RPMI8226 (cell line): ENCODE measurements around the gene CHPF2.

Experiments
- DNase-seq: peaks from one replicate; pipeline ENCODE4 v3.0.0-alpha.2; 2015

The CHPF2 gene

DNA sequence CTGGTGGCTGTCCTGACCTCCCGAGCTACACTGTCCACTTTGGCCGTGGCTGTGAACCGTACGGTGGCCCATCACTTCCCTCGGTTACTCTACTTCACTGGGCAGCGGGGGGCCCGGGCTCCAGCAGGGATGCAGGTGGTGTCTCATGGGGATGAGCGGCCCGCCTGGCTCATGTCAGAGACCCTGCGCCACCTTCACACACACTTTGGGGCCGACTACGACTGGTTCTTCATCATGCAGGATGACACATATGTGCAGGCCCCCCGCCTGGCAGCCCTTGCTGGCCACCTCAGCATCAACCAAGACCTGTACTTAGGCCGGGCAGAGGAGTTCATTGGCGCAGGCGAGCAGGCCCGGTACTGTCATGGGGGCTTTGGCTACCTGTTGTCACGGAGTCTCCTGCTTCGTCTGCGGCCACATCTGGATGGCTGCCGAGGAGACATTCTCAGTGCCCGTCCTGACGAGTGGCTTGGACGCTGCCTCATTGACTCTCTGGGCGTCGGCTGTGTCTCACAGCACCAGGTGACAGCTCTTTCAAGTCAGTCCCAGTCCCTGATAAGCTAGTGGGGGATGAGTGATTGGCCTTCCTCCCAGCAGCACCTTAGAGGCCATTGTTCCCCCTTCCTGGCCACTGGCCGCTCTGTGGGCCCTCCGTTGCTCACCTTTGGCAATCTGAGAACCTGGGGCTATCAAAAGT lies 3.0 kb downstream of the CHPF2 start:
- no peak for DNase-seq

DNA sequence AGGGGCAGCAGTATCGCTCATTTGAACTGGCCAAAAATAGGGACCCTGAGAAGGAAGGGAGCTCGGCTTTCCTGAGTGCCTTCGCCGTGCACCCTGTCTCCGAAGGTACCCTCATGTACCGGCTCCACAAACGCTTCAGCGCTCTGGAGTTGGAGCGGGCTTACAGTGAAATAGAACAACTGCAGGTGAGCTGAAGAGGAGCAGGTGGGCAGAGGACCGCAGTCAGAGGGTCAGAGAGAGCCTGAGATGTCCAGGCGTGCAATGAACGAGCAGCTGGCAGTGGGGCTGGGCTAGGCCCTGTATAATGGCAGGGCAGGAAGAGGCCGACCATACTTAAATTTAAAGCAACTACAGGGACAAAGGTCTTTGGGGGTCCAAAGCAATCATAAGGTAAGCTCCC lies 4.1 kb downstream of the CHPF2 start:
- DNase-seq, result no peak

DNA sequence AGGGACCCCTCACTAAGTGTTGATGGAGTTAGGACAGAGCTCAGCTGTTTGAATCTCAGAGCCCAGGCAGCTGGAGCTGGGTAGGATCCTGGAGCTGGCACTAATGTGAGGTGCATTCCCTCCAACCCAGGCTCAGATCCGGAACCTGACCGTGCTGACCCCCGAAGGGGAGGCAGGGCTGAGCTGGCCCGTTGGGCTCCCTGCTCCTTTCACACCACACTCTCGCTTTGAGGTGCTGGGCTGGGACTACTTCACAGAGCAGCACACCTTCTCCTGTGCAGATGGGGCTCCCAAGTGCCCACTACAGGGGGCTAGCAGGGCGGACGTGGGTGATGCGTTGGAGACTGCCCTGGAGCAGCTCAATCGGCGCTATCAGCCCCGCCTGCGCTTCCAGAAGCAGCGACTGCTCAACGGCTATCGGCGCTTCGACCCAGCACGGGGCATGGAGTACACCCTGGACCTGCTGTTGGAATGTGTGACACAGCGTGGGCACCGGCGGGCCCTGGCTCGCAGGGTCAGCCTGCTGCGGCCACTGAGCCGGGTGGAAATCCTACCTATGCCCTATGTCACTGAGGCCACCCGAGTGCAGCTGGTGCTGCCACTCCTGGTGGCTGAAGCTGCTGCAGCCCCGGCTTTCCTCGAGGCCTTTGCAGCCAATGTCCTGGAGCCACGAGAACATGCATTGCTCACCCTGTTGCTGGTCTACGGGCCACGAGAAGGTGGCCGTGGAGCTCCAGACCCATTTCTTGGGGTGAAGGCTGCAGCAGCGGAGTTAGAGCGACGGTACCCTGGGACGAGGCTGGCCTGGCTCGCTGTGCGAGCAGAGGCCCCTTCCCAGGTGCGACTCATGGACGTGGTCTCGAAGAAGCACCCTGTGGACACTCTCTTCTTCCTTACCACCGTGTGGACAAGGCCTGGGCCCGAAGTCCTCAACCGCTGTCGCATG lies 5.2 kb downstream of the CHPF2 start:
- no peak for DNase-seq

DNA sequence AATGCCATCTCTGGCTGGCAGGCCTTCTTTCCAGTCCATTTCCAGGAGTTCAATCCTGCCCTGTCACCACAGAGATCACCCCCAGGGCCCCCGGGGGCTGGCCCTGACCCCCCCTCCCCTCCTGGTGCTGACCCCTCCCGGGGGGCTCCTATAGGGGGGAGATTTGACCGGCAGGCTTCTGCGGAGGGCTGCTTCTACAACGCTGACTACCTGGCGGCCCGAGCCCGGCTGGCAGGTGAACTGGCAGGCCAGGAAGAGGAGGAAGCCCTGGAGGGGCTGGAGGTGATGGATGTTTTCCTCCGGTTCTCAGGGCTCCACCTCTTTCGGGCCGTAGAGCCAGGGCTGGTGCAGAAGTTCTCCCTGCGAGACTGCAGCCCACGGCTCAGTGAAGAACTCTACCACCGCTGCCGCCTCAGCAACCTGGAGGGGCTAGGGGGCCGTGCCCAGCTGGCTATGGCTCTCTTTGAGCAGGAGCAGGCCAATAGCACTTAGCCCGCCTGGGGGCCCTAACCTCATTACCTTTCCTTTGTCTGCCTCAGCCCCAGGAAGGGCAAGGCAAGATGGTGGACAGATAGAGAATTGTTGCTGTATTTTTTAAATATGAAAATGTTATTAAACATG lies 6.0 kb downstream of the CHPF2 start:
- DNase-seq, result no peak

DNA sequence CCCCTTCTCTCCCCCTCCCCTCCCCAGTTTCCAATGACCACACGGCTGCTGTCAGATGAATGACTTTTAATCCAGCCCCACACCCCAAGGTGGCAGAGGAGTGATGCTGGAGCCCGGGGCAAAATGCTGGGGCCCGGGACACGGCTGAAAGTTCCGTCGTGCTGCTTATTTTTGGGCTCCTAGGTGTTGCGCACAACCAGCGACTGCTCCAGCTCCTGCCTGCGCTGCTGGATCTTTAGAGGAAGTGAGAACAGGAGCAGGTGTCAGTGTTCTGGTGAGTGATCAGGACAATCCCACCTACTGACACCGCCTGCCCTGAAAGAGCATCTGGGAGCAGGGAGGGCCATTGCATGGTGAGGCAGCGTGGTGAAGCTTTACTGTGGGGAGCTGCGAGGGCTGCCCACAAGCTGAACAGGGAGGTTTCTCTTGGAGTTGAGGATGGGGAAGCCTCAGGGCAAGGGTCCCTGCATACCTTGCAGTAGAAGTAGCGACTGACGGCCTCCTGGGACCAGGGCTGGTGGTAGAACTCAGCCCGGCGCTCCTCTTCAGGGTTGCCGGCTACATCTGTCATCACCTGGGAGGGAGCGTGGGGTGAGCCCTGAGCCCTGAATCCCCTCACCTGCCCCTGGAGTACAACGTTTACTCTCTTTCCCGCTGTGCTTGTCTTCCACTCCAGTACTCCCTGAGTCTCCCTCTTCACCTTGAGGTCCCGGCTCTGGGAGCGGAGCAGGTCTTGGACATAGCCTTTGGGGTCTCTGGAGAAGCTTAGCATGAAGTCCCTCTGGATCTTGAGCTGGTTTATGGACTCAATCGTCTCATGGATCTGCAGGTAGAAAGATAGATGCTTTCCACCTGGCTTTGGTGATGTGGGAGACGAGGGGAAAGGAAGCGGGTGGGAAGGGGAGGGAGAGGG lies 6.9 kb downstream of the CHPF2 start:
- no peak for DNase-seq

DNA sequence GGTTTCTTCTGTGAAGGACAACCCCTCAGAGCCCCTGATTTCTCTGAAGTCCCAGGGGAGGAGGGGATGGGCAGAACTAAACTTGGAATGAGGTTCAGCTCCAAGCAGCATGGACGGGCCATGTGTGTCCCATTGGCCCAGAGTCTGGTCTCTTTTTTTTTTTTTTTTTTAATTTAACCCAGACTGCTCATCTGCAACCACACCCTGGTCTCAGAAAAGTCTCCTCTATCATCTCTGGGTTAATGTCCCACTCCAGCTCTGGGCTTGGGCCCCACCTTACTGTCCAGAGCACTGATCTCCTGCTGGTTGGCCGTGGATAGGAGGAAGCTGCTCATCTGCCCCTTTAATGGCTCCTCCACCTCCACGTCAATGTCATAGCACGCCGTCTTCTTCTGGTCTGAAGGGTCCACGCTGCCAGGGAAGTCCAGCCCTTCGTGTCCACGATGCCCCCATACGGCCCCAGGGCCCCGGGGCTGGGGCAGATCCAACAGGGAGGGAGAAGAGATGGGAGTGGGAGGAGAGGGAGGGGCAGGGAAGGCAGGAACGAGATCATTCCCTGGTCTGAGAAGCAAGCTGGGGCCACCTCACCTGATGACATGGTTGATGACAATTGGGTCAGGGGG lies 7.7 kb downstream of the CHPF2 start:
- no peak for DNase-seq

DNA sequence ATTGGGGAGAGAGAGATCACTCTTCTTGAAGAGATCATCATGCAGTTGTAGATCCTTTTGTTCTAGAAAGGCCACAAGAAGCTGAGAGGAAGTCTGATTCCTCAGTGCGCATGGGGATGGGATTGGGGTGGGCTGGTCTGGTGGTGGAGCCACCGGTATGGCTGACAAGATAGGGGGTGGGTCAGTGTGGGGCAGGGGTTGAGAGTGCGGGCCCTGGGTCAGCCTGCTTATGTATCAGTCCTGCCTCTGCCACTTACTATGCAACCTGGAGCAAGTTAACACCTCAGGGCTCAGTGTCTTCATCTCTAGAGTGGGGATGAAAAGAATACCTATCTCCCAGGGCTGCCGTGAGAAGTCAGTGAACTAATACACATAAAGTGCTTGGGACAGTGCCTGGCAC lies 8.3 kb downstream of the CHPF2 start:
- no peak for DNase-seq

DNA sequence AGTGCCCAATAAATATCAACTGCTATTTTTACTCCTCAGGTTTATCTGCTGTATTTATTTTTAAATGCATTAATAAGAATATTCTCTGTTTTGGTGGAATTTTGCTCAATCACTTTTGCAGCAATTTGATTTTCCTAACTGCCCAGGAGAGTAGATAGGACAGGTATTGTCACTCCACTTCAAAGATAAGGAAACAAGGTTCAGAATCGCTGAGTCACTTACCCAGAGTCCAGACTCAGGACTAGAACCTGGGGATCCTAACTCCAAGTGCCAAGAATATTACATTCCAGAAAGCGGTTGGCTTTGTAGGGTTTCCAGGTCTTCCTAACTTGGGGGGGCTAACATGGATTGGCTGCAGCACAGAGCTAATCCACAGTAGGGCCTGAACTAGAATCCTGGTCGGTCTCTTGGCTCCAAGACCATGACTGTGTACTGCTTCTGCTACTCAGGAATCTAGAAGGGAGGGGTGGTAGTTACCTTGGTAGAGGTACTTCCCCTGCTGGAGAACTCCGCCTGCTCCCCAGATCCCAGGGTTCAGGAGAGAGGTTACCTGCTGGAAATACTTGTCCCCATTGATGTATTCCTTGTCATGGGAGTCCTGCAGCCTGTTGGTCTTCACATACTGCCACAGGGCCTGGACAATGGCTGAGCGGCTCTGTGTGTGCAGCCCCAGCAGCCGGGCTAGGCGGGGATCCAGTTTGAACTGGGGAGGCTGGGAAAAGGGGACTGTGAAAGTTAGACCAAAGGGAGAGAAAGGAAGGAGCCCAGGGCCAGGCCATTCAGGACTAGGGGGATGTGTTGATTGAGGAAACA lies 8.9 kb downstream of the CHPF2 start:
- no peak for DNase-seq

DNA sequence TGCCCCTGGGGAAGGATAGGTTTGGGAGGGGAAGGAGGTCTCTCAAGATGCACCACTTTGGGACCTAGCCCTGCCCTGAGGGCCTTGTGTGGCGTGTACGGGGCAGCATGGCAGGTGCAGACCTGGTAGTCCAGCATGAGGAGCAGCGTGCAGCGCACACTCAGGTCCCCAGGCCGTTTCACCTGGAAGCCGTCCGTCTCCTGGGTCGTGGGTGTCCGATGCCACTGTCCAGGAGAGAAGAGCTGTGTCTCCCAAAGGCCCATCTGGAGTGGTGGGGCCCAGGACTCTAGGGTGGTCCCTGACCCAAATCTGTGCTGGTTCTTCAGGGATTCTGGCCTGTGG lies 9.4 kb downstream of the CHPF2 start:
- DNase-seq, result no peak

DNA sequence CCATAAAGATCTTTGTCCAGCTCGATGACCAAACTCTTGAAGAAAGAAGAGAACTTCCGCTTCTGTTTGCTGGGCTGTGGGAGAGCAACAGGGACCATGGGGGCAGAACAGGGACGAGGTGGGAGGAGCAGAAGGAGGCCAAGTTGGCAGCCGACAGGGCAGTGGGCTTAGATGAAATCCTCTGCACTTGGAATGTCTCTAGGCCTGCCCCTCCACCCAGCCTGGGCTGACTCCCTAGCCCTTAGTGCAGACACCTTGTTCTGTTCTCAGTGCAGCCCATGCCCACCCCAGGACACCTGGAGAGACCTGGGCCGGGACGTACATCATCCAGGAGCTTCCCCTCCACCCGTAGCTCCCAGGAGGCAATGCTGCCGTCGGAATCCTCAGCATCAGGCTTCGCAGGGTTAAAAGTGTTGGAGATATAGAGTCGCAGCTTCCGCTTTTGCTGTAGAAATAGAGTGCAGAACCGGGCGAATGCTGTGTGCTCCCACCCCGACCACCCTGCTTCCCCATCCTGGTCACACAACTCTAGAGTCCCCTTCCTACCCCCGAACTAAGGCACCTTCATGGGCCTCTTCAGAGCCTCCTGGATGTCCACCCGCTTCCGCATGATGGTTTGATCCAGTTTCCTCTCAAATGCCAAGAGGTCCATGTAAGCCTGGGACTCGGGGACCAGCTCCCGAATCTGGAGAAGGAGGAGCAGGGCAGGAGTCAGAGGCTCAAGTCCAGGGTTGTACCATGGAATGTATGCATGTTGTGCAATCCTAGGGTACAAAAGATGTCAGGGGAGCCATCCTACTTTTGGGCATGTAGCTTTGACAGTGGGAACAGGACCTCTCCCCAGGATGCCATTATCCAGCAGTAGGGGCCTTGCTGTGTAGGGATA lies 10.1 kb downstream of the CHPF2 start:
- no peak for DNase-seq

DNA sequence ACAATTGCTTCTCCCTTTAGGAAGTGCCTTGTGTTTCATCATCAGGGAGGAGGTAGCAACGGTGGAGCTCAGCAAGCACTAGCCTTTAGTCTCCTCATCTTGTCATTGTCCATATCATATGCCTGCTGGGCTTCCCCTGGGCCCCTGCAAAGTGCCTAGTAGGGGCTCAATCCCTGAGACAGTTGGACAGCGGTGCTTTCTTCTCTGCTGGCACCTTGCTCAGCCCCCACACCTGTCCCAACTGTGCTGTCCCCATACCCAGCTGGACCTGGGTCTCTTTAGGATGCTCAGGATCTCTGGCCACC lies 10.7 kb downstream of the CHPF2 start:
- DNase-seq, result no peak

DNA sequence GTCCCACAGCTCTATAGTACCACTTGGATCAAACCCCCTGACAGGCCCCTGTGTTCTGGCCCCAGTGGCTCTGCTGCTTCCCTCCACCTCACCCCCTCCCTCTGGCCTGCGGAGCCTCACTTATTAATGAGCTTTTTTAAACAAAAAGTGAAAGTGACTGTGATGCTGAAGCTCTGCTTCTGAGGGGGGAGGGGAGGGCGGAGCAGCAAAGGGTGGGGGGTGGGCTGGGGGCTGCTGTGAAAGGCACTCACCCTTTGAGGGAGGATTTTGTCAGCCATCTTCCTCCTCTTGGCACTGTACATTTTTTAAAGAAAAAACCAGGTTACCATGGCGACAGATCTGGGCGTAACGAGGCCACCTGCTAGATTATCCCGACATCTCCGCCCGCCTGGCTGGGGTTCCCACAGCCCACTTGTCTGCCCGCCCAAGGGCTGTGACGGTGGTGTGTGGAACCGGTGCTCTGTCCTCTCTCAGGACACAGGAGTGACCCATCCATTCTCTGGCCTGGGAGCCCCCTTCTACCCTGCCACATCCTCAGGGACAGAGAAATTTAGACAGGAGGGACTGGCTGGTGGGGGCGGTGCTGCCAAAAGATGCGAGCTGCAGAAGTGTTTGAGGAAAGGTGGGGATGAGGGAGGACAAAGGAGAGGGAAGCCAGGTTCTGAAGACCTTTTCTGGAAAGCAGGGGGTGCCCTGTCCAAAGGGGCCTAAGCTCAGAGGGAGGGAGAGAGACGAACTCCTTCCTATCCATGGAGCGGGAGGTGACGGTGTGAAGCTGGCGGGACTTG lies 11.3 kb downstream of the CHPF2 start:
- peak; percentile 79 for DNase-seq

DNA sequence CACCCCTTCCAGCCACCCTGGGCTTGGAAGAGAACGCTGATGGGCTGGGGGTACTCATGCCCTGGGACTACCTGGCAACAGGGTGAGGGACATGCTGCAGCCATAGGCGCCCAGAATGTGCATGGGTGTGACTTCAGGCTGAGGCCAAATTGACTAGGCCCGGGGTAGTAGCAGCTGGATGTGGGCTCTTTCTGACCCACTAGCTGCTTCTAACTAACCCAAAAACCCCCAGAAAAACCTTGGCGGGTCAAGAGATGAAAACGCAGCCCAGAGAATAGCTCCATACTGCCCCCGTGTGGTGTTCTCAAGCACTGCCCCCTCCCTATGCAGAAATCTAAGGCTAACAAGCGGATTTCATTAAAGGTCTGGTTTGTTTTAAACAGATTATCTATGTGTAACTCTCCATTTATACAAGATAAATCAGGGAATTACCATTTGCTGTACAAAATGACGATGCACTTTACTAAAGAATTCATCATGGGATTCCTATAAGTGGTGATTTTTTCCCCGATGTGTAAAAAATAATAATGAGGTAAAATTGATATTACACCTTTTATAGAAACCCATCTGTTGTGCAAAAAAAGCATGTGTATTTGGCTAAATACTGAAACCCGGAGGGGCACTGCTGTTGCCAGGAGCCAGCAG lies 12.0 kb downstream of the CHPF2 start:
- DNase-seq, result peak; percentile 75

DNA sequence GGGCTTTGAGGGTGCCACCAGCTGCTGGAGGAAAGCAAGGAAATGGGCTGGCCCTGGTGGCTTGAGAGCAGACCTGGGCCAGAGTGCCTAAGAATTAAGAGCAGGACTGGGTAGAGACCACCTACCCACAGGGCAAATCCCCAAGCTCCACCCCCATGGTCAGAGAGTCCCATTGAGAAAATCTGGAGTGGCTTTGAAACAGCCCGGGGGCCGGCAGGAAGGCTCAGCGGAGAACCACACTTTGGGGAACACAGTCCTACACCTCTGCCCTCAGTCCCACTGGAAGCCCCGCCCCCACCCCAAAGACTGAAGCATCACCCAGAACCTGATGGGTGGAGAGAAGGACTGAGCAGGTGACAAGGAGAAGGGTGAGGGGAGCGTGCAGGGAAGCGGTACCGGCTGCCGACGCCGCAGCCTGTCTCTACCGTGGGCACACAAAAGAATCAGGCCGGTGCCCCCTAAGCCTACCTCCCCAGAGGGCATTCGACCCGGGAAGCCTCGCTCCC lies 12.6 kb downstream of the CHPF2 start:
- no peak for DNase-seq

DNA sequence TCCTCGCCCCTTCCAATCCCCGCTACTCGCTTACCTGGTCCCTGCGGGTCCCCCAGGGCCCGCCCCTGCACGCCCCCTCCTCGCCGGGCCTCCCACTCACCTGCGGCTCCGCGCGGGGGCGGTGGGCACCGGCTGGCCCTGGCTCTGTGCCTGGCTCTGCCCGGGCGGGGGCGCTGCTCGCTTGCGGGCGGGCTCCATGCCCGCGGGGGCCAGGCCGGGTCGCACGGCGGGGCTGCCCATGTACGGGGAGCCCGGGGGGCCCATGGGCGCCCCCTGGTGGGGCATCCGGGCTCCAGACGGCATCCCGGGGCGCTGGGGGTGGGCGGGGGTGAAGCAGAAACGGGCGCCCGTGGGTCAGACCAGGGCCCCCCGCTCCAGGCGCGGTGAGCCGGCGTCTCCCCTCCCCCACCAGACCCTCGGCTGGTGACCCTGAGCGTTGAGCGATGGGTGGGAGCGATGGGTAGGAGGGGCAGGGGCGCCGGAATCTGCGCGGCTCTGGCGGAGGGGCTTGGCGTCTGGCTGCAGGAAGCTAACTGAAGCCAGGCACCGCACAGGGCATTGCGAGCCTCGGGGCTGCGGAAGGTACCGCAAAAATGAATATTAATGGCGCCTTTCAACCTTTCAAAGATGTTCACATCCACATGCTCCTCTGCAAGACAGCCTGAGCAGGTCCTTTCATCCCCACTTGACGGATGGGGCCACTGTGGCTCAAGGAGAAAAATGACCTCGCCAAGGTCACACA lies 13.2 kb downstream of the CHPF2 start:
- peak; percentile 72 for DNase-seq

DNA sequence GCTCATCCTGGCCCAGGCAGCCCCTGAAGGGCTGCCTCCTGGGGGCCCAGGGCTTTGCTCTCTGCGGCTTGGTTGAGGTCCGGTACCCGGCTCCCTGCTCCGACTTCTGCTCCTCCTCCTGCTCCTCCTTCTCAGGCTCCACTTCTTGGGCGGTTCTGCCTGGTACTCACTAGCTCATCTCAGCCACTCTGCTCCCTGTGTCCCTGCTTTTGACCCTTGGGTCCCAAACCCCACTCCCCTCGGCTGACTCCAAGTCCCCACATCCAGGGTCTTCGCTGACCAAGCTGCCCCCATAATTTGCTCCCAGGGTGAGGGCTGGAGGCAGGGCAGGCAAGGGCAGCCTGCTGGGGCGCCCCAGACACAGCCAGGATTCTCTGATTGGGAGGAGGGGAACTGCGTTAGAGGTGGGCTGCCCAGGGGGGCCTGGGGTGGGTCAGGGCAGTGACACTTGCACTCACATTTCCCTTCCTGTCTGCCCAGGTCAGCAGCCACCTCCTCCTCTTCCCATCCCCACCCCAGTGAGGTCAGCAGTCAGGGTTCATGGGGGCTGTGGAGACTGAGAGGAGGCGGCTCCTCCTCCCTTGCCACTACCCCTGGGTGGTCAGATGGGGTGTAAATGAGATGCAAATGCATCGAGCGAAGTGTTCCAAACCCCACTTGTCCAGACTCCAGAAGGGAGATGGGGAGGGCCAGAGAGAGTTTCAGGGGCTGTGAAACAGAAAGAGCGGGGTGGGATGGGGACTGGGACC lies 14.0 kb downstream of the CHPF2 start:
- DNase-seq, result no peak

DNA sequence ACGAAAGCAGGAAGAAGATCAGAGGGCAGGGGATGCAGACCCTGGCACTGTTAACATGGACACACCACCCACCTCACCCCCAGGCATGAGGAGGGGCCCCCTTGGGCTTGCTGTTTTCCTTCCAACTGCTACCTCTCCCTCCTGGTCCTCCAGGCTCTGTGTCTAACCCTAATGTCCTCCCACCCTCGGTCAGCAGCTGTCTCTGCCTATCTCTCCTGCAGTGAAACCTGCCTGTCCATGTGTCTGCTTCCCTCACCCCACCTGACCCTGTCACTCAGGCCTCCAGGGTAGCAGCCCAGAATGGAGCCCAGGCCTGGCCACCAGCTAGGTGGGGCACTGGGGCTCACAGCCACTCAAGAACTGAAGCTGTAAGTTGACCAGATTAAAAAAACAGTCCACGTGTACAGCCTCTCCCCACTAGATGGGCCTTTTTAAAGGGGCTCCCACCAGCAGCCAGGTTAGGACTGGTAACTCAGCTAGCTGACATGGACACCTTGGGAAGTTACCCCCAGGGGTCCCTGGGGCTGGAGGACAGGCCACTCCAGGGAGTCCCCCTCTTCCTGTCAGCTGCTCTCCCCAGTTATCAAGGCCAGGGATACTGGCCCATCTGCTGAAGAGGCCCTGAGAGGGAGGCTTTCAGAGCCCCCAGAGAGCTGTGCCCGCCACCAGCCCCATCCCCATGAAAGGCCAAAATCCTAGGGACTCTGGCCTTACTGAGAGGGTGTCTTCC lies 14.7 kb downstream of the CHPF2 start:
- no peak for DNase-seq
